Liver (tissue), 3 donors: Measurements from ENCODE around the gene MTHFSD.

Experiments
- EGR1 ChIP-seq, 2 donors: IDR thresholded peaks; 2 replicates each; pipeline ENCODE4 v1.6.1; 2016 to 2018; ENCODE audit warnings: antibody characterized with exemption in 2 of 2, low read depth in 2 of 2
- FOXA1 ChIP-seq: IDR thresholded peaks from 2 replicates; pipeline ENCODE4 v1.6.1; 2016; ENCODE audit warnings: antibody characterized with exemption
- GABPA ChIP-seq, 2 donors: IDR thresholded peaks in 1 of 2; conservative IDR thresholded peaks in 1 of 2; 2 replicates each; pipeline ENCODE4 v1.6.1; 2016; ENCODE audit warnings: antibody characterized with exemption in 2 of 2, mild to moderate bottlenecking in 1 of 2, moderate library complexity in 1 of 2
- JUND ChIP-seq, 2 donors: IDR thresholded peaks; 2 replicates each; pipeline ENCODE4 v1.6.1; 2016; ENCODE audit warnings: antibody characterized with exemption in 2 of 2
- SP1 ChIP-seq: IDR thresholded peaks from 2 replicates; pipeline ENCODE4 v1.6.1; 2018; ENCODE audit warnings: antibody characterized with exemption, mild to moderate bottlenecking
- TAF1 ChIP-seq: conservative IDR thresholded peaks from 2 replicates; pipeline ENCODE4 v1.6.1; 2016; ENCODE audit warnings: antibody characterized with exemption, mild to moderate bottlenecking
- YY1 ChIP-seq: IDR thresholded peaks from 2 replicates; pipeline ENCODE4 v1.6.1; 2016; ENCODE audit warnings: antibody characterized with exemption, mild to moderate bottlenecking
- TF ChIP-seq, protein P1 (sequence below): fragments of 150-350 bp; IDR thresholded peaks from 2 replicates; pipeline ENCODE4 v1.5.1; 2017; ENCODE audit warnings: improper control_type of control experiment, low read depth, low read length; ENCODE audit not compliant: missing input control
- TF ChIP-seq, protein P2 (sequence below): IDR thresholded peaks from 2 replicates; pipeline ENCODE4 v1.6.1; 2016; ENCODE audit warnings: antibody characterized with exemption
- TF ChIP-seq, protein P3 (sequence below): IDR thresholded peaks from 2 replicates; pipeline ENCODE4 v1.6.1; 2016; ENCODE audit warnings: antibody characterized with exemption
- TF ChIP-seq, protein P4 (sequence below): IDR thresholded peaks from 2 replicates; pipeline ENCODE4 v1.6.1; 2016; ENCODE audit warnings: antibody characterized with exemption, mild to moderate bottlenecking
- TF ChIP-seq, protein P5 (sequence below): IDR thresholded peaks from 2 replicates; pipeline ENCODE4 v1.6.1; 2016; ENCODE audit warnings: antibody characterized with exemption
- donor health status: healthy.
- donor health status: healthy.

DNA sequence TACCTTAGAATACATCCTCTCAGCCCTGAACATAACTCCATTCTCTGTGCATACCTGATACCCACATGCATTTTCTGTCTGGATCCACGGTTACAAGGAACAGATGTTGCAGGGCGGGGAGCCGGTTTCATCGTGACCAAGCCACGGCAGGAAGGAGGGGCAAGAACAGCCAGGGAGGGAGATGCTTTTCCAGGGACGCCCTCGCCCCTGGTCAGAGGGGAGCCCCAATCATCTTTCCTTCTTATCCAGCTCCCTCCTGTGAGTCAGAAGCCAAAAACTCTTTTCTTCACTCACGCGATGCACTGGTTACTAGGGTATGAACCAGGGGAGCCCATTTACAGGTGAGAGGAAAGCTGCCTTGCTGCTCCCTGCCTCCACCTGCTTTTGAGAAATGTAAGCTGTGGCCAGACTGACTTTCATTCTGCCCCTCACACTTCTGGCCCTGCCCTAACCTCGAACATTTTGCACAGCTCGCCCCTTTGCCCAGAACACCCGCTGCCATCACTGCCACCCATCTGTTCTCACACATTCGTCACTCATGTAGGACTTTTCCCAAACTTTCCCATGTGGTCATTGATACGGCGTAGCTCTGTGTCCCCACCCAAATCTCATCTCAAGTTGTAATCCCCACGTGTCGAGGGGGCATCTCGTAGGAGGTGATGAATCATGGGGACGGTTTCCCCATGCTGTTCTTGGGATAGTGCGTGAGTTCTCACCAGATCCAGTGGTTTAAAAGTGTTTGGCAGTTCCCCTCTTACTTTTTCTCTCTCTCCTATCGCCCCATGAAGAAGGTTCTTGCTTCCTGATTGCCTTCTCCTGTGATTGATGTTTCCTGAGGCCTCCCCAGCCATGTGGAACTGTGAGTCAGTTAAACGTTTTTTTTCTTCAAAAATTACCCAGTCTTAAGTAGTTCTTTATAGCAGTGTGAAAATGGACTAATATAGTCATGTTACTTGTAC lies 43.9 kb upstream of the MTHFSD start:
- TF ChIP-seq JUND (IDR thresholded peaks at IDR 0.05), result no peak
- TF ChIP-seq, protein P1, sequence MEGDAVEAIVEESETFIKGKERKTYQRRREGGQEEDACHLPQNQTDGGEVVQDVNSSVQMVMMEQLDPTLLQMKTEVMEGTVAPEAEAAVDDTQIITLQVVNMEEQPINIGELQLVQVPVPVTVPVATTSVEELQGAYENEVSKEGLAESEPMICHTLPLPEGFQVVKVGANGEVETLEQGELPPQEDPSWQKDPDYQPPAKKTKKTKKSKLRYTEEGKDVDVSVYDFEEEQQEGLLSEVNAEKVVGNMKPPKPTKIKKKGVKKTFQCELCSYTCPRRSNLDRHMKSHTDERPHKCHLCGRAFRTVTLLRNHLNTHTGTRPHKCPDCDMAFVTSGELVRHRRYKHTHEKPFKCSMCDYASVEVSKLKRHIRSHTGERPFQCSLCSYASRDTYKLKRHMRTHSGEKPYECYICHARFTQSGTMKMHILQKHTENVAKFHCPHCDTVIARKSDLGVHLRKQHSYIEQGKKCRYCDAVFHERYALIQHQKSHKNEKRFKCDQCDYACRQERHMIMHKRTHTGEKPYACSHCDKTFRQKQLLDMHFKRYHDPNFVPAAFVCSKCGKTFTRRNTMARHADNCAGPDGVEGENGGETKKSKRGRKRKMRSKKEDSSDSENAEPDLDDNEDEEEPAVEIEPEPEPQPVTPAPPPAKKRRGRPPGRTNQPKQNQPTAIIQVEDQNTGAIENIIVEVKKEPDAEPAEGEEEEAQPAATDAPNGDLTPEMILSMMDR, result no peak
- no peak for TF ChIP-seq FOXA1
- TF ChIP-seq, protein P2, sequence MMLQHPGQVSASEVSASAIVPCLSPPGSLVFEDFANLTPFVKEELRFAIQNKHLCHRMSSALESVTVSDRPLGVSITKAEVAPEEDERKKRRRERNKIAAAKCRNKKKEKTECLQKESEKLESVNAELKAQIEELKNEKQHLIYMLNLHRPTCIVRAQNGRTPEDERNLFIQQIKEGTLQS, result no peak
- no peak for TF ChIP-seq GABPA (IDR thresholded peaks at IDR 0.05 in 1 of 2, conservative IDR thresholded peaks at IDR 0.05 in 1 of 2)
- TF ChIP-seq, protein P3, sequence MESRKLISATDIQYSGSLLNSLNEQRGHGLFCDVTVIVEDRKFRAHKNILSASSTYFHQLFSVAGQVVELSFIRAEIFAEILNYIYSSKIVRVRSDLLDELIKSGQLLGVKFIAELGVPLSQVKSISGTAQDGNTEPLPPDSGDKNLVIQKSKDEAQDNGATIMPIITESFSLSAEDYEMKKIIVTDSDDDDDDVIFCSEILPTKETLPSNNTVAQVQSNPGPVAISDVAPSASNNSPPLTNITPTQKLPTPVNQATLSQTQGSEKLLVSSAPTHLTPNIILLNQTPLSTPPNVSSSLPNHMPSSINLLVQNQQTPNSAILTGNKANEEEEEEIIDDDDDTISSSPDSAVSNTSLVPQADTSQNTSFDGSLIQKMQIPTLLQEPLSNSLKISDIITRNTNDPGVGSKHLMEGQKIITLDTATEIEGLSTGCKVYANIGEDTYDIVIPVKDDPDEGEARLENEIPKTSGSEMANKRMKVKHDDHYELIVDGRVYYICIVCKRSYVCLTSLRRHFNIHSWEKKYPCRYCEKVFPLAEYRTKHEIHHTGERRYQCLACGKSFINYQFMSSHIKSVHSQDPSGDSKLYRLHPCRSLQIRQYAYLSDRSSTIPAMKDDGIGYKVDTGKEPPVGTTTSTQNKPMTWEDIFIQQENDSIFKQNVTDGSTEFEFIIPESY, result no peak
- no peak for TF ChIP-seq TAF1
- TF ChIP-seq YY1, result no peak
- no peak for TF ChIP-seq EGR1 (IDR thresholded peaks at IDR 0.05; ENCODE audit: low read depth in 2 of 2)
- TF ChIP-seq SP1, result no peak
- TF ChIP-seq, protein P4, sequence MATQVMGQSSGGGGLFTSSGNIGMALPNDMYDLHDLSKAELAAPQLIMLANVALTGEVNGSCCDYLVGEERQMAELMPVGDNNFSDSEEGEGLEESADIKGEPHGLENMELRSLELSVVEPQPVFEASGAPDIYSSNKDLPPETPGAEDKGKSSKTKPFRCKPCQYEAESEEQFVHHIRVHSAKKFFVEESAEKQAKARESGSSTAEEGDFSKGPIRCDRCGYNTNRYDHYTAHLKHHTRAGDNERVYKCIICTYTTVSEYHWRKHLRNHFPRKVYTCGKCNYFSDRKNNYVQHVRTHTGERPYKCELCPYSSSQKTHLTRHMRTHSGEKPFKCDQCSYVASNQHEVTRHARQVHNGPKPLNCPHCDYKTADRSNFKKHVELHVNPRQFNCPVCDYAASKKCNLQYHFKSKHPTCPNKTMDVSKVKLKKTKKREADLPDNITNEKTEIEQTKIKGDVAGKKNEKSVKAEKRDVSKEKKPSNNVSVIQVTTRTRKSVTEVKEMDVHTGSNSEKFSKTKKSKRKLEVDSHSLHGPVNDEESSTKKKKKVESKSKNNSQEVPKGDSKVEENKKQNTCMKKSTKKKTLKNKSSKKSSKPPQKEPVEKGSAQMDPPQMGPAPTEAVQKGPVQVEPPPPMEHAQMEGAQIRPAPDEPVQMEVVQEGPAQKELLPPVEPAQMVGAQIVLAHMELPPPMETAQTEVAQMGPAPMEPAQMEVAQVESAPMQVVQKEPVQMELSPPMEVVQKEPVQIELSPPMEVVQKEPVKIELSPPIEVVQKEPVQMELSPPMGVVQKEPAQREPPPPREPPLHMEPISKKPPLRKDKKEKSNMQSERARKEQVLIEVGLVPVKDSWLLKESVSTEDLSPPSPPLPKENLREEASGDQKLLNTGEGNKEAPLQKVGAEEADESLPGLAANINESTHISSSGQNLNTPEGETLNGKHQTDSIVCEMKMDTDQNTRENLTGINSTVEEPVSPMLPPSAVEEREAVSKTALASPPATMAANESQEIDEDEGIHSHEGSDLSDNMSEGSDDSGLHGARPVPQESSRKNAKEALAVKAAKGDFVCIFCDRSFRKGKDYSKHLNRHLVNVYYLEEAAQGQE, result no peak
- TF ChIP-seq, protein P5, sequence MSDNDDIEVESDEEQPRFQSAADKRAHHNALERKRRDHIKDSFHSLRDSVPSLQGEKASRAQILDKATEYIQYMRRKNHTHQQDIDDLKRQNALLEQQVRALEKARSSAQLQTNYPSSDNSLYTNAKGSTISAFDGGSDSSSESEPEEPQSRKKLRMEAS, result no peak
